Measurements from ENCODE around the gene PRAMEF4. TPM values are rescaled to one million over a fixed set of nuclear protein-coding genes. Genes with fewer than 3 reads are reported as not detected.
"Not testable (repeated sequence)": the region's sequence is repeated elsewhere in the genome, so short reads cannot be mapped to it uniquely, and the experiment has no call there.

Gene PRAMEF4
- not detected for polyA plus RNA-seq (2013, experiment 1 of 2)
- not detected for polyA plus RNA-seq (2013, experiment 2 of 2)

- H3K36me3 ChIP-seq (ENCODE audit: insufficient read depth, low read length); H3K9ac ChIP-seq (ENCODE audit: low read depth, low read length); H3K4me1 ChIP-seq (ENCODE audit: insufficient read depth, low read length); H3K27ac ChIP-seq (ENCODE audit: low read depth, low read length); H3K9me3 ChIP-seq (ENCODE audit: insufficient read depth, low read depth, low read length); H3K27me3 ChIP-seq (ENCODE audit: insufficient read depth, low read length); H3K4me3 ChIP-seq (ENCODE audit: low read length): not testable (repeated sequence)
- 80% methylated on average over 2 of the region's 3 CpGs for WGBS
Measured at GRCh38 chr1:12886101-12886500, at the start of gene PRAMEF4. PRAMEF4 (minus strand) TSS chr1:12886201; CDS start chr1:12883394, 2,807 bp downstream.

GRCh38 chr1:12924368-12924767 lies 38.4 kb upstream of the PRAMEF4 start:
- H3K27ac ChIP-seq (ENCODE audit: low read depth, low read length); H3K9me3 ChIP-seq (ENCODE audit: insufficient read depth, low read depth, low read length); H3K27me3 ChIP-seq (ENCODE audit: insufficient read depth, low read length); H3K36me3 ChIP-seq (ENCODE audit: insufficient read depth, low read length); H3K4me1 ChIP-seq (ENCODE audit: insufficient read depth, low read length); H3K4me3 ChIP-seq (ENCODE audit: low read length); H3K9ac ChIP-seq (ENCODE audit: low read depth, low read length): not testable (repeated sequence)
- 100% methylated on average over 1 of the region's 5 CpGs for WGBS

- H3K27ac ChIP-seq (ENCODE audit: low read depth, low read length); H3K27me3 ChIP-seq (ENCODE audit: insufficient read depth, low read length); H3K36me3 ChIP-seq (ENCODE audit: insufficient read depth, low read length); H3K9me3 ChIP-seq (ENCODE audit: insufficient read depth, low read depth, low read length); H3K9ac ChIP-seq (ENCODE audit: low read depth, low read length); H3K4me3 ChIP-seq (ENCODE audit: low read length); H3K4me1 ChIP-seq (ENCODE audit: insufficient read depth, low read length): not testable (repeated sequence)
- 88% methylated on average over 1 of the region's 2 CpGs for WGBS
Measured at GRCh38 chr1:12921749-12922148, 35.7 kb upstream of the PRAMEF4 start.

- H3K27me3 ChIP-seq (ENCODE audit: insufficient read depth, low read length); H3K4me1 ChIP-seq (ENCODE audit: insufficient read depth, low read length); H3K9me3 ChIP-seq (ENCODE audit: insufficient read depth, low read depth, low read length); H3K4me3 ChIP-seq (ENCODE audit: low read length); H3K36me3 ChIP-seq (ENCODE audit: insufficient read depth, low read length); H3K9ac ChIP-seq (ENCODE audit: low read depth, low read length); H3K27ac ChIP-seq (ENCODE audit: low read depth, low read length): not testable (repeated sequence)
- WGBS, result no CpG with 5 or more reads among the region's 1 CpG
Measured at GRCh38 chr1:12916310-12916709, 30.3 kb upstream of the PRAMEF4 start, which contains the start of gene PRAMEF7. PRAMEF7 (plus strand) TSS chr1:12916610; CDS start chr1:12917693, 1,083 bp downstream.

GRCh38 chr1:12903793-12904572 lies 18.0 kb upstream of the PRAMEF4 start:
- H3K27ac ChIP-seq (ENCODE audit: low read depth, low read length); H3K4me3 ChIP-seq (ENCODE audit: low read length); H3K9me3 ChIP-seq (ENCODE audit: insufficient read depth, low read depth, low read length); H3K4me1 ChIP-seq (ENCODE audit: insufficient read depth, low read length); H3K36me3 ChIP-seq (ENCODE audit: insufficient read depth, low read length); H3K9ac ChIP-seq (ENCODE audit: low read depth, low read length); H3K27me3 ChIP-seq (ENCODE audit: insufficient read depth, low read length): not testable (repeated sequence)
- WGBS, result no CpG with 5 or more reads among the region's 5 CpGs

- not testable (repeated sequence) for H3K27ac ChIP-seq (ENCODE audit: low read depth, low read length); H3K36me3 ChIP-seq (ENCODE audit: insufficient read depth, low read length); H3K4me1 ChIP-seq (ENCODE audit: insufficient read depth, low read length); H3K9ac ChIP-seq (ENCODE audit: low read depth, low read length); H3K4me3 ChIP-seq (ENCODE audit: low read length); H3K9me3 ChIP-seq (ENCODE audit: insufficient read depth, low read depth, low read length); H3K27me3 ChIP-seq (ENCODE audit: insufficient read depth, low read length)
Measured at GRCh38 chr1:12899186-12899585, 13.2 kb upstream of the PRAMEF4 start.

GRCh38 chr1:12898170-12898569 lies 12.2 kb upstream of the PRAMEF4 start, which contains the start of gene PRAMEF10:
PRAMEF10 (minus strand) TSS chr1:12898270; CDS start chr1:12895847, 2,423 bp downstream.
- not testable (repeated sequence) for H3K27me3 ChIP-seq (ENCODE audit: insufficient read depth, low read length); H3K36me3 ChIP-seq (ENCODE audit: insufficient read depth, low read length); H3K27ac ChIP-seq (ENCODE audit: low read depth, low read length); H3K9me3 ChIP-seq (ENCODE audit: insufficient read depth, low read depth, low read length); H3K4me1 ChIP-seq (ENCODE audit: insufficient read depth, low read length); H3K4me3 ChIP-seq (ENCODE audit: low read length); H3K9ac ChIP-seq (ENCODE audit: low read depth, low read length)
- no CpG with 5 or more reads among the region's 1 CpG for WGBS

GRCh38 chr1:12878453-12878852 lies 7.5 kb downstream of the PRAMEF4 start:
- not testable (repeated sequence) for H3K4me1 ChIP-seq (ENCODE audit: insufficient read depth, low read length); H3K36me3 ChIP-seq (ENCODE audit: insufficient read depth, low read length); H3K27ac ChIP-seq (ENCODE audit: low read depth, low read length); H3K27me3 ChIP-seq (ENCODE audit: insufficient read depth, low read length); H3K4me3 ChIP-seq (ENCODE audit: low read length); H3K9ac ChIP-seq (ENCODE audit: low read depth, low read length); H3K9me3 ChIP-seq (ENCODE audit: insufficient read depth, low read depth, low read length)
- WGBS, result 78% methylated on average over 3 of the region's 4 CpGs

GRCh38 chr1:12863131-12863880 lies 22.7 kb downstream of the PRAMEF4 start:
- H3K27me3 ChIP-seq (ENCODE audit: insufficient read depth, low read length); H3K4me1 ChIP-seq (ENCODE audit: insufficient read depth, low read length); H3K9ac ChIP-seq (ENCODE audit: low read depth, low read length); H3K4me3 ChIP-seq (ENCODE audit: low read length); H3K36me3 ChIP-seq (ENCODE audit: insufficient read depth, low read length); H3K27ac ChIP-seq (ENCODE audit: low read depth, low read length): not testable (repeated sequence)
- WGBS, result 95% methylated on average over 2 of the region's 7 CpGs
- H3K9me3 ChIP-seq (ENCODE audit: insufficient read depth, low read depth, low read length), result peaks cover 16% of the 10 kb centered on the region

- H3K27me3 ChIP-seq (ENCODE audit: insufficient read depth, low read length); H3K9ac ChIP-seq (ENCODE audit: low read depth, low read length); H3K4me1 ChIP-seq (ENCODE audit: insufficient read depth, low read length); H3K27ac ChIP-seq (ENCODE audit: low read depth, low read length); H3K36me3 ChIP-seq (ENCODE audit: insufficient read depth, low read length); H3K4me3 ChIP-seq (ENCODE audit: low read length): not testable (repeated sequence)
- WGBS, result 40% methylated on average over 1 of the region's 2 CpGs
- H3K9me3 ChIP-seq (ENCODE audit: insufficient read depth, low read depth, low read length), result peaks cover 39% of the 10 kb centered on the region
Measured at GRCh38 chr1:12856786-12857185, 29.2 kb downstream of the PRAMEF4 start, which contains the start of gene PRAMEF2. PRAMEF2 (plus strand) TSS chr1:12857086; CDS start chr1:12859010, 1,924 bp downstream.

GRCh38 chr1:12851779-12852178 lies 34.2 kb downstream of the PRAMEF4 start:
- no peak overlapping the region for H3K27ac ChIP-seq (ENCODE audit: low read depth, low read length)
- H3K9ac ChIP-seq (ENCODE audit: low read depth, low read length), result no peak overlapping the region
- H3K4me1 ChIP-seq (ENCODE audit: insufficient read depth, low read length), result no peaks in the 10 kb centered on the region
- WGBS, result 73% methylated on average over 4 of the region's 4 CpGs
- peaks cover 52% of the 10 kb centered on the region for H3K9me3 ChIP-seq (ENCODE audit: insufficient read depth, low read depth, low read length)
- no peaks in the 10 kb centered on the region for H3K27me3 ChIP-seq (ENCODE audit: insufficient read depth, low read length)
- no peaks in the 10 kb centered on the region for H3K36me3 ChIP-seq (ENCODE audit: insufficient read depth, low read length)
- no peak overlapping the region for H3K4me3 ChIP-seq (ENCODE audit: low read length)

Data from HUES64 (cell line).